Putamen (tissue), 1 donor: ENCODE results near the gene RREB1.
"Not testable (repeated sequence)": the region's sequence is repeated elsewhere in the genome, so short reads cannot be mapped to it uniquely, and the experiment has no call there.

Experiments
- DNase-seq: peaks from one replicate; pipeline ENCODE4 v3.0.0-alpha.2; 2016; ENCODE audit warnings: low spot score

Gene RREB1

GRCh38 chr6:7145885-7146828 is 38.4 kb downstream of the RREB1 start:
- no peak for DNase-seq

GRCh38 chr6:7147051-7147671 is 39.4 kb downstream of the RREB1 start:
- DNase-seq: no peak

- DNase-seq: no peak
These were observed 40.5 kb downstream of the RREB1 start for GRCh38 chr6:7148100-7148822.

GRCh38 chr6:7150381-7151064 is 42.8 kb downstream of the RREB1 start:
- no peak for DNase-seq

- no peak for DNase-seq
These were observed 43.6 kb downstream of the RREB1 start for GRCh38 chr6:7151381-7151780.

- no peak for DNase-seq
These were observed 44.7 kb downstream of the RREB1 start for GRCh38 chr6:7152462-7152861.

- no peak for DNase-seq
These were observed 46.0 kb downstream of the RREB1 start for GRCh38 chr6:7153789-7154188.

GRCh38 chr6:7154341-7155139 is 46.8 kb downstream of the RREB1 start:
- DNase-seq: no peak

- no peak for DNase-seq
These were observed 48.3 kb downstream of the RREB1 start for GRCh38 chr6:7155871-7156579.

- no peak for DNase-seq
These were observed 49.0 kb downstream of the RREB1 start for GRCh38 chr6:7156643-7157278.

- DNase-seq: not testable (repeated sequence)
These were observed 49.5 kb downstream of the RREB1 start for GRCh38 chr6:7157307-7157706.

- DNase-seq: no peak
These were observed 50.2 kb downstream of the RREB1 start for GRCh38 chr6:7157752-7158616.

GRCh38 chr6:7159790-7160525 is 52.2 kb downstream of the RREB1 start:
- no peak for DNase-seq

GRCh38 chr6:7161253-7161623 is 53.5 kb downstream of the RREB1 start:
- no peak for DNase-seq

GRCh38 chr6:7161845-7162244 is 54.1 kb downstream of the RREB1 start:
- no peak for DNase-seq

GRCh38 chr6:7163661-7164071 is 55.9 kb downstream of the RREB1 start:
- no peak for DNase-seq

- no peak for DNase-seq
These were observed 56.8 kb downstream of the RREB1 start for GRCh38 chr6:7164536-7165001.
